HEK293 (cell line): Measurements from ENCODE around the gene LCN6.

Experiments
- KLF10 ChIP-seq: fragments of 450-650 bp; IDR thresholded peaks from 2 replicates; pipeline ENCODE4 v1.5.1; 2018; ENCODE audit warnings: missing biosample characterization, mild to moderate bottlenecking, missing genetic modification characterization
- ZNF174 ChIP-seq: fragments of 450-650 bp; formaldehyde crosslinking; IDR thresholded peaks from 2 replicates; pipeline ENCODE4 v1.5.0; 2017; ENCODE audit warnings: missing biosample characterization, mild to moderate bottlenecking, missing genetic modification characterization
- ZNF548 ChIP-seq: fragments of 450-650 bp; formaldehyde crosslinking; IDR thresholded peaks from 2 replicates; pipeline ENCODE4 v1.5.1; 2016; ENCODE audit warnings: missing biosample characterization, missing genetic modification characterization
- TF ChIP-seq, protein P1 (sequence below): fragments of 450-650 bp; formaldehyde crosslinking; IDR thresholded peaks from 2 replicates; pipeline ENCODE4 v1.5.1; 2017; ENCODE audit warnings: missing biosample characterization, missing genetic modification characterization

DNA sequence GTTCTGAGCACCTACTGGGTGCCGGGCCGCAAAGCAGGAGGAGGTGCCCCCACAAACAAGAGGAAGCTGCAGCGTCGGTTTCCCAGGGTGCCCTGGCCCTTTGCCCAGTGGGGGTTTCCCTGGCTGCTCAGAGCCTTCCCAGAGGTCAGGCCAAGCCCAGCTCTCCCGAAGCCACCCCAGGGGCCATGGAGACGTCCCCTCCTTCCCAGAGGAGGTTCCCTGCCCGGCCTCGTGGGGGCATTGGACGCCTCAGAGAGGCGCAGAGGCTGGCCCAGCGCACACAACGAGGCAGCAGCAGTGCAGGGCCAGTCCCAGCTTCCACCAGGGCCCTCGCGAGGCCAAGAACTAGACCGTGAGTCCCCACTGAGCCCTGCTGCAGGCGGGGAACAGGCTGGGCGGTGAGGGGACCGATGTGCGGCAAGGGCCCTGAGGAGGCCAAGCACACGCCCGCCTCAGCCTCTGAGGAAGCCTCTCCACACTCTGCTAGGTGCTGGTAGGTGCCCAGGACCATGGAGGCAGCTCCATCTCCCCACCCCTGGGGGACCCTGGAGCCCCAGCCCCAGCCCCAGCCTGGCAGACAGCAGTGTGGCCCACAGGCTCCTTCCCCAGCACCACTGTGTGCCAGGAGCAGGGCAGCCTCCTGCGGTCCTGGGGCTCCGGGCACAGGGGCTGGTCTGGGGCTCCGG is 29.0 kb downstream of the LCN6 start:
- TF ChIP-seq ZNF174 (tag by site-specific recombination) = no peak
- TF ChIP-seq ZNF548 (tag by site-specific recombination) = no peak
- no peak for TF ChIP-seq KLF10 (tag by site-specific recombination)
- TF ChIP-seq, protein P1, sequence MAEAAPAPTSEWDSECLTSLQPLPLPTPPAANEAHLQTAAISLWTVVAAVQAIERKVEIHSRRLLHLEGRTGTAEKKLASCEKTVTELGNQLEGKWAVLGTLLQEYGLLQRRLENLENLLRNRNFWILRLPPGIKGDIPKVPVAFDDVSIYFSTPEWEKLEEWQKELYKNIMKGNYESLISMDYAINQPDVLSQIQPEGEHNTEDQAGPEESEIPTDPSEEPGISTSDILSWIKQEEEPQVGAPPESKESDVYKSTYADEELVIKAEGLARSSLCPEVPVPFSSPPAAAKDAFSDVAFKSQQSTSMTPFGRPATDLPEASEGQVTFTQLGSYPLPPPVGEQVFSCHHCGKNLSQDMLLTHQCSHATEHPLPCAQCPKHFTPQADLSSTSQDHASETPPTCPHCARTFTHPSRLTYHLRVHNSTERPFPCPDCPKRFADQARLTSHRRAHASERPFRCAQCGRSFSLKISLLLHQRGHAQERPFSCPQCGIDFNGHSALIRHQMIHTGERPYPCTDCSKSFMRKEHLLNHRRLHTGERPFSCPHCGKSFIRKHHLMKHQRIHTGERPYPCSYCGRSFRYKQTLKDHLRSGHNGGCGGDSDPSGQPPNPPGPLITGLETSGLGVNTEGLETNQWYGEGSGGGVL (tag by site-specific recombination) = no peak
